Adrenal gland (tissue), 12 donors: ENCODE data around the gene TACO1. TPM values are rescaled to one million over a fixed set of nuclear protein-coding genes. Genes with fewer than 3 reads are reported as not detected.

Experiments used
- DNase-seq, 7 donors: peaks; one replicate each; pipeline ENCODE4 v3.0.0-alpha.2; 2019 to 2020
- H3K27ac ChIP-seq, 5 donors: fragments of 200-600 bp; sonication (generic) in 4 of 5; 1 replicate in 3 of 5; 2 replicates in 2 of 5; pipeline versions ENCODE4 v1.5.1 to v1.8.0; 2016 to 2020; ENCODE audit warnings: mild to moderate bottlenecking in 1 of 5
- H3K27me3 ChIP-seq: fragments of 200-600 bp; 2 replicates; pipeline ENCODE4 v1.8.0; 2021
- H3K36me3 ChIP-seq, 2 donors: fragments of 200-600 bp; replicated peaks in 1 of 2; 1 replicate in 1 of 2; 2 replicates in 1 of 2; pipeline versions ENCODE4 v1.5.1 to v1.8.0; 2018 to 2022
- H3K4me1 ChIP-seq, 2 donors: fragments of 200-600 bp; replicated peaks in 1 of 2; 1 replicate in 1 of 2; 2 replicates in 1 of 2; pipeline versions ENCODE4 v1.5.1 to v1.8.0; 2018 to 2021
- H3K4me3 ChIP-seq, 4 donors: fragments of 200-600 bp; sonication (generic) in 3 of 4; one replicate each; pipeline ENCODE4 v1.5.1; 2016 to 2018
- H3K9me3 ChIP-seq, 3 donors: fragments of 200-600 bp; sonication (generic) in 1 of 3; replicated peaks in 1 of 3; 1 replicate in 2 of 3; 2 replicates in 1 of 3; pipeline versions ENCODE4 v1.5.1 to v1.8.0; 2016 to 2021
- CTCF ChIP-seq, 6 experiments: fragments of 450-650 bp in 4 of 6; fragments of 200-600 bp in 2 of 6; sonication (generic) in 1 of 6; IDR thresholded peaks; 1 replicate in 5 of 6; 2 replicates in 1 of 6; pipeline versions ENCODE4 v1.5.1 to v1.8.0; 2016 to 2021; ENCODE audit warnings: antibody characterized with exemption in 6 of 6, mild to moderate bottlenecking in 2 of 6, moderate library complexity in 1 of 6
- POLR2A ChIP-seq, 2 donors: fragments of 450-650 bp; IDR thresholded peaks; one replicate each; pipeline ENCODE4 v1.6.1; 2017; ENCODE audit warnings: antibody characterized with exemption in 2 of 2, mild to moderate bottlenecking in 2 of 2, moderate library complexity in 1 of 2
- WGBS, 4 donors: extraction: QIAGEN DNeasy Blood & Tissue Kit in 2 of 4; methylation state at CpG; one replicate each; pipeline versions ENCODE4 v1.1.5 to v1.1.7; 2013 to 2017; 5-methylcytosine and 5-hydroxymethylcytosine counted together
- intact Hi-C, 2 donors: fragments of 100-400 bp; cut with DNase I; formaldehyde crosslinking; loops; one replicate each; pipeline versions ENCODE4 v1.14.1 to v1.15.0; 2022 to 2023
- polyA plus RNA-seq, 3 donors: library from polyadenylated mRNA; stranded (reverse); fragments of 200-250 nt in 2 of 3; fragments of 350-450 nt in 1 of 3; fragmentation: Illumina TruSeq in 1 of 3; extraction: RNeasy Lipid Tissue Mini Kit (QIAGEN cat#74804) in 1 of 3; gene quantifications; one replicate each; pipeline ENCODE4 v1.2.3, GENCODE V29; 2013 to 2014
- total RNA-seq, 9 donors: library from RNA; depleted of rRNA in 4 of 9; stranded (reverse); fragments of >200 nt in 4 of 9; fragments of 120-200 nt in 1 of 9; fragmentation: NEBNext Ultra II Directional in 1 of 9; extraction: Animal tissue kit (Norgen Biotek cat#: 25700) in 1 of 9; gene quantifications; one replicate each; pipeline versions ENCODE4 v1.1.0 to v1.2.4, GENCODE V29; 2013 to 2023
- donor health status: healthy with polysubstance abuse.
- donor health status: Bipolar disorder and iron deficiency.
- donor health status: DM: yes; HTN: yes; CAD: no.
- donor health status: DM: no; HTN: no; CAD: no.
- donor health status: DM: no; HTN: no; CAD: no.
- donor health status: DM: yes; HTN: yes; CAD: no.

Gene TACO1
- total and polyA plus RNA-seq, 12 donors = 15.4 to 32.1 (median 22.8) TPM

- intact Hi-C loops = no loop called here
- H3K4me3 ChIP-seq = no peak overlapping the region
- H3K9me3 ChIP-seq = no peaks in the 10 kb centered on the region
- DNase-seq = no peak
- no peaks in the 10 kb centered on the region for H3K27me3 ChIP-seq
- 65 to 93% (median 84%) methylated on average over 2 of the region's 2 CpGs for WGBS, 4 donors
- H3K4me1 ChIP-seq = peaks cover 0 to 43% of the 10 kb centered on the region in 2 donors
- no peak for TF ChIP-seq POLR2A (IDR thresholded peaks at IDR 0.05)
- no peak for TF ChIP-seq CTCF (IDR thresholded peaks at IDR 0.05)
- H3K36me3 ChIP-seq = no peaks in the 10 kb centered on the region
- no peak overlapping the region for H3K27ac ChIP-seq
Measured at GRCh38 chr17:63557416-63557815, 43.3 kb upstream of the TACO1 start.

GRCh38 chr17:63558441-63558840 is 42.3 kb upstream of the TACO1 start:
- Histone ChIP-seq H3K27ac (no peak overlapping the region), H3K36me3 (no peaks in the 10 kb centered on the region), H3K4me3 (no peak overlapping the region), H3K27me3 (no peaks in the 10 kb centered on the region), H3K4me1 (peaks cover 0 to 34% of the 10 kb centered on the region in 2 donors), H3K9me3 (no peaks in the 10 kb centered on the region)
- no peak for DNase-seq
- intact Hi-C loops = no loop called here
- TF ChIP-seq POLR2A (IDR thresholded peaks at IDR 0.05) (no peak), CTCF (IDR thresholded peaks at IDR 0.05) (no peak)
- WGBS, 4 donors = 89 to 98% (median 94%) methylated on average over 3 of the region's 3 CpGs

GRCh38 chr17:63561819-63562218 is 38.9 kb upstream of the TACO1 start:
- H3K9me3 ChIP-seq = no peaks in the 10 kb centered on the region
- no peak overlapping the region for H3K27ac ChIP-seq
- H3K36me3 ChIP-seq = no peaks in the 10 kb centered on the region
- no peak overlapping the region for H3K4me3 ChIP-seq
- no peaks in the 10 kb centered on the region for H3K27me3 ChIP-seq
- no peak for DNase-seq
- H3K4me1 ChIP-seq = peaks cover 0 to 13% of the 10 kb centered on the region in 2 donors
- intact Hi-C loops = no loop called here
- TF ChIP-seq CTCF (IDR thresholded peaks at IDR 0.05) (no peak), POLR2A (IDR thresholded peaks at IDR 0.05) (no peak)

- 86 to 98% (median 96%) methylated on average over 2 of the region's 2 CpGs for WGBS, 4 donors
- TF ChIP-seq POLR2A (IDR thresholded peaks at IDR 0.05) (no peak), CTCF (IDR thresholded peaks at IDR 0.05) (no peak)
- intact Hi-C loops = no loop called here
- H3K4me1 ChIP-seq = peaks cover 0 to 11% of the 10 kb centered on the region in 2 donors
- no peak for DNase-seq
- H3K27me3 ChIP-seq = no peaks in the 10 kb centered on the region
- H3K36me3 ChIP-seq = no peaks in the 10 kb centered on the region
- H3K27ac ChIP-seq = no peak overlapping the region
- no peaks in the 10 kb centered on the region for H3K9me3 ChIP-seq
- no peak overlapping the region for H3K4me3 ChIP-seq
Measured at GRCh38 chr17:63563339-63563738, 37.4 kb upstream of the TACO1 start.
